ENCODE data around the gene IFI27.

- TF ChIP-seq, protein P1, sequence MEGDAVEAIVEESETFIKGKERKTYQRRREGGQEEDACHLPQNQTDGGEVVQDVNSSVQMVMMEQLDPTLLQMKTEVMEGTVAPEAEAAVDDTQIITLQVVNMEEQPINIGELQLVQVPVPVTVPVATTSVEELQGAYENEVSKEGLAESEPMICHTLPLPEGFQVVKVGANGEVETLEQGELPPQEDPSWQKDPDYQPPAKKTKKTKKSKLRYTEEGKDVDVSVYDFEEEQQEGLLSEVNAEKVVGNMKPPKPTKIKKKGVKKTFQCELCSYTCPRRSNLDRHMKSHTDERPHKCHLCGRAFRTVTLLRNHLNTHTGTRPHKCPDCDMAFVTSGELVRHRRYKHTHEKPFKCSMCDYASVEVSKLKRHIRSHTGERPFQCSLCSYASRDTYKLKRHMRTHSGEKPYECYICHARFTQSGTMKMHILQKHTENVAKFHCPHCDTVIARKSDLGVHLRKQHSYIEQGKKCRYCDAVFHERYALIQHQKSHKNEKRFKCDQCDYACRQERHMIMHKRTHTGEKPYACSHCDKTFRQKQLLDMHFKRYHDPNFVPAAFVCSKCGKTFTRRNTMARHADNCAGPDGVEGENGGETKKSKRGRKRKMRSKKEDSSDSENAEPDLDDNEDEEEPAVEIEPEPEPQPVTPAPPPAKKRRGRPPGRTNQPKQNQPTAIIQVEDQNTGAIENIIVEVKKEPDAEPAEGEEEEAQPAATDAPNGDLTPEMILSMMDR (conservative IDR thresholded peaks at IDR 0.05; ENCODE audit: low read length) = no peak
- no peak for TF ChIP-seq EZH2phosphoT487 (IDR thresholded peaks at IDR 0.05; ENCODE audit: borderline replicate concordance)
Measured at GRCh38 chr14:94143711-94144110, 33.2 kb downstream of the IFI27 start.
